Stimulated activated naive CD8-positive, alpha-beta T cell treated with anti-CD3 and anti-CD28 coated beads, Interleukin-15, amount 100 ng/mL, for 72 hours (primary cell): Measurements from ENCODE around the gene ELOVL5.

Source experiments
- ATAC-seq: fragments of 150-1000 bp; cut with Tn5 transposase; 2 replicates; pipeline ENCODE4 v1.10.0; 2021; ENCODE audit warnings: mild to moderate bottlenecking, moderate library complexity
- DNase-seq, 2 donors: peaks; one replicate each; pipeline ENCODE4 v3.0.0; 2021 to 2022
- H3K27ac Mint-ChIP-seq, 2 donors: one replicate each; pipeline ENCODE4 v1.8.0; 2022; ENCODE audit warnings: mild to moderate bottlenecking in 2 of 2, mixed read lengths in 2 of 2, moderate library complexity in 2 of 2
- H3K27me3 Mint-ChIP-seq: one replicate; pipeline ENCODE4 v1.8.0; 2022; ENCODE audit warnings: mixed read lengths
- H3K4me1 Mint-ChIP-seq: one replicate; pipeline ENCODE4 v1.8.0; 2022; ENCODE audit warnings: mild to moderate bottlenecking, mixed read lengths
- H3K4me3 Mint-ChIP-seq, 2 donors: one replicate each; pipeline ENCODE4 v1.8.0; 2022; ENCODE audit warnings: mild to moderate bottlenecking in 2 of 2, mixed read lengths in 2 of 2, moderate library complexity in 1 of 2
- H3K9me3 Mint-ChIP-seq, 2 donors: one replicate each; pipeline ENCODE4 v1.8.0; 2022; ENCODE audit warnings: mixed read lengths in 2 of 2

The ELOVL5 gene

DNA sequence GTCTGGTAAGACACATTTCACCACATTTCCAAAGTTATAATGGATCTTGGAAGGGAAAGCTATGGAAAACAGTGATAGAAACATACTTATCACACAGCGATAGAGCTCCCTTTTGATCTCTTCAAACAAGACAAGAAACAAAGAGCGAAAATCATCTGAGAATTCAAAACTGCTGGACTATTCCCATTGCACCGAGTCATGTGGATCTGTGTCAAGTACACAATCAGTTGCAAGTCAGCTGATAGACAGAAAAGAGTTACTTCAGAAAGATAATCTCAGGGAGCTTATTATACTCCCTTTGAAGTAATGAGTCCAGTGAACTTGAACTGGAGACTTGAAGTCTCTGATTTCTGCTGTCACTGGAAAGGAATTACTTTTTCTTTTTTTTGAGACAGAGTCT lies 110.4 kb downstream of the ELOVL5 start:
- no peak overlapping the region for H3K27ac Mint-ChIP-seq
- ATAC-seq (no peak), DNase-seq (no peak)
- H3K4me3 Mint-ChIP-seq = no peak overlapping the region
- H3K4me1 Mint-ChIP-seq = peaks cover 34% of the 10 kb centered on the region
- H3K27me3 Mint-ChIP-seq = no peaks in the 10 kb centered on the region
- peaks cover 0 to 5% of the 10 kb centered on the region in 2 donors for H3K9me3 Mint-ChIP-seq

DNA sequence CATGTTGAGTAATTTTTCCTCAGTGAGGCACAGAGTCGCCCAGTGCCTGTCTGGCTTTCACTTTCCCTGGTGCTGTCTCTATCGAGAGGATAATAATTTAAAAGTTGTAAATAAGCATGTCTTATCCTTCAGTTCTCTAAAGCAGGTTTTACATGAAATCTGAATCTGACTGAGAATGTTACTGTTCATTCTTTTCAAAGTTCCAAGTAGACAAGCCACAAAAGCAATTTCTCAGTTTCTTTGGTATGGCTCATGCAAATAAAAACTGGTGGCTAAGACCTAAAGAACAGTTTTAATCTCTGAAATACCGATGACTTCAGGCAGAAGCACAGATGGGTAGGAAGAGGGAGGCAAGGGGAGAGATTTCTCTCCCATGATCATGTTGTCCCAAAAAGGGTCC lies 112.5 kb downstream of the ELOVL5 start:
- Mint-ChIP-seq H3K9me3 (peaks cover 0 to 5% of the 10 kb centered on the region in 2 donors), H3K4me1 (peaks cover 33% of the 10 kb centered on the region), H3K4me3 (no peak overlapping the region), H3K27ac (peak overlapping the region; percentile 0 to 21), H3K27me3 (no peaks in the 10 kb centered on the region)
- ATAC-seq = no peak
- no peak for DNase-seq

GRCh38 chr6:53235508-53235907 lies 113.2 kb downstream of the ELOVL5 start:
- ATAC-seq (no peak), DNase-seq (no peak)
- no peaks in the 10 kb centered on the region for H3K27me3 Mint-ChIP-seq
- peaks cover 27% of the 10 kb centered on the region for H3K4me1 Mint-ChIP-seq
- peaks cover 0 to 5% of the 10 kb centered on the region in 2 donors for H3K9me3 Mint-ChIP-seq
- H3K4me3 Mint-ChIP-seq = no peak overlapping the region
- no peak overlapping the region for H3K27ac Mint-ChIP-seq

GRCh38 chr6:53233309-53233708 lies 115.4 kb downstream of the ELOVL5 start:
- no peaks in the 10 kb centered on the region for H3K9me3 Mint-ChIP-seq
- H3K27me3 Mint-ChIP-seq = no peaks in the 10 kb centered on the region
- no peak for ATAC-seq
- H3K27ac Mint-ChIP-seq = no peak overlapping the region
- H3K4me1 Mint-ChIP-seq = peaks cover 17% of the 10 kb centered on the region
- no peak for DNase-seq
- H3K4me3 Mint-ChIP-seq = no peak overlapping the region

GRCh38 chr6:53230775-53231467 lies 117.8 kb downstream of the ELOVL5 start:
- DNase-seq = no peak

DNA sequence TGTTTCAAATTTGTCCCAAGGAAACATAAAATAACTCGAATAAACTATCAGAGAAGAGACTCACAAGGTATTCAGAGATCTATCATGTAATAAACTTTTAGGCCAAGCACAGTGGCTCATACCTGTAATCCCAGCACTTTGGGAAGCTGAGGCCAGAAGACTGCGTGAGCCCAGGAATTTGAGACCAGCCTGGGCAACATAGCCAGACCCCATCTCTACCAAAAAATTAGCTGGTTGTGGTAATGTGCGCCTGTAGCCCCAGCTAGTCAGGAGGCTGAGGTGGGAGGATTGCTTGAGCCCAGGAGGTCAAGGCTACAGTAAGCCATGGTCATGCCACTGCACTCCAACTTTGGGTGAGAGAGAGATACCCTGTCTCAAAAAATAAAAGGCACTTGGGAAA lies 120.9 kb downstream of the ELOVL5 start:
- Mint-ChIP-seq H3K4me3 (no peak overlapping the region), H3K27ac (no peak overlapping the region), H3K4me1 (peaks cover 8% of the 10 kb centered on the region), H3K9me3 (no peaks in the 10 kb centered on the region), H3K27me3 (no peaks in the 10 kb centered on the region)
- DNase-seq (no peak), ATAC-seq (no peak)

More at GRCh38 chr6:53230775-53231467, 117.8 kb downstream of the ELOVL5 start:
- Mint-ChIP-seq H3K4me3 (no peak overlapping the region), H3K27ac (peak overlapping the region in 1 of 2 donors; percentile 69), H3K4me1 (peaks cover 10% of the 10 kb centered on the region), H3K27me3 (no peaks in the 10 kb centered on the region), H3K9me3 (no peaks in the 10 kb centered on the region)
- no peak for ATAC-seq

DNA sequence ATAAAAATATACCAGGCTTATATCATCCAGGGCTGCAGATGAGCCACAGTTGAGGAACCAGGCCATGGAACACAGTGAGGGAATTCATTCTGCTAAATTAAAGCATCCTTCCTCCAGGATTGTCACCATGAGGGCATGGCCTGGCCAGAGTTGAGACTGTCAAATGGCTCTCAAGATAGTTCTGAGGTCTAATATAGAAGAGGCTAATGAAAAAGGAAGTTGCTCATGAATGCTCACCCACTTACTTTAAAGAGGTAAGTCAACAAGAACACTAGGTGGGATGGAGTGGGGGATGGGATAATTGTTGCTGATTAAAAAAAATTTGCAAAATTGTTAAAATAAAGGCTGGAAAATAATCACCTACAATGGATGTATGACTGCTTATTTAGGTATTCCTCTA lies 128.1 kb downstream of the ELOVL5 start:
- no peak overlapping the region for H3K4me3 Mint-ChIP-seq
- no peaks in the 10 kb centered on the region for H3K27me3 Mint-ChIP-seq
- DNase-seq (no peak), ATAC-seq (no peak)
- peaks cover 0 to 7% of the 10 kb centered on the region in 2 donors for H3K9me3 Mint-ChIP-seq
- H3K27ac Mint-ChIP-seq = no peak overlapping the region
- peaks cover 18% of the 10 kb centered on the region for H3K4me1 Mint-ChIP-seq
